ENCODE measurements around the gene C4B.
"Not testable (repeated sequence)": the region's sequence is repeated elsewhere in the genome, so short reads cannot be mapped to it uniquely, and the experiment has no call there.

C4B gene

DNA sequence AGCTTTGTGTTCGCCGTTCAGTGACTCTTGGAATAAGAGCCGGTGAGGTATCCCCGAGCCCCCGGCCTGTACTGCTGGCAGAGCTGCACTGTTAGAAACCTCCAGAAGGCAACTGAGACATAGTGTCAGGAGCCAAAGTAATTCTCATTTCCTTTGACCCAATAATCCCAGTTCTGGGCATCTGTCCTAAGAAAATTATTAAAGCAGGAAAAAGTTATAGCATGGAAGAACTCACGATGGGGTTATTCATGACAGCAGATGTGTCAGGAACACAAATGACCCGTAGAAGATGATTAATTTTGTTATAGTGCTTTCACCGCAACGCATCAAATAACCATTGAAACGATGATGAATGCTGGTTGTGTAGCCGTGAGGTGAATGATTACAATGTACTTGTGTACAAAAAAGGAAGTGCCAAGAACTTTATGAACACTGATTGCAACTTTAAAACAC, 43.9 kb downstream of the C4B start:
- DNase-seq (ENCODE audit: low read depth): no peak
- no peak overlapping the region for H3K4me3 ChIP-seq (ENCODE audit: low read depth, low read length)
- TF ChIP-seq, protein P1, sequence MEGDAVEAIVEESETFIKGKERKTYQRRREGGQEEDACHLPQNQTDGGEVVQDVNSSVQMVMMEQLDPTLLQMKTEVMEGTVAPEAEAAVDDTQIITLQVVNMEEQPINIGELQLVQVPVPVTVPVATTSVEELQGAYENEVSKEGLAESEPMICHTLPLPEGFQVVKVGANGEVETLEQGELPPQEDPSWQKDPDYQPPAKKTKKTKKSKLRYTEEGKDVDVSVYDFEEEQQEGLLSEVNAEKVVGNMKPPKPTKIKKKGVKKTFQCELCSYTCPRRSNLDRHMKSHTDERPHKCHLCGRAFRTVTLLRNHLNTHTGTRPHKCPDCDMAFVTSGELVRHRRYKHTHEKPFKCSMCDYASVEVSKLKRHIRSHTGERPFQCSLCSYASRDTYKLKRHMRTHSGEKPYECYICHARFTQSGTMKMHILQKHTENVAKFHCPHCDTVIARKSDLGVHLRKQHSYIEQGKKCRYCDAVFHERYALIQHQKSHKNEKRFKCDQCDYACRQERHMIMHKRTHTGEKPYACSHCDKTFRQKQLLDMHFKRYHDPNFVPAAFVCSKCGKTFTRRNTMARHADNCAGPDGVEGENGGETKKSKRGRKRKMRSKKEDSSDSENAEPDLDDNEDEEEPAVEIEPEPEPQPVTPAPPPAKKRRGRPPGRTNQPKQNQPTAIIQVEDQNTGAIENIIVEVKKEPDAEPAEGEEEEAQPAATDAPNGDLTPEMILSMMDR (IDR thresholded peaks at IDR 0.05; ENCODE audit: control insufficient read depth, extremely low read depth, insufficient read depth): no peak

DNA sequence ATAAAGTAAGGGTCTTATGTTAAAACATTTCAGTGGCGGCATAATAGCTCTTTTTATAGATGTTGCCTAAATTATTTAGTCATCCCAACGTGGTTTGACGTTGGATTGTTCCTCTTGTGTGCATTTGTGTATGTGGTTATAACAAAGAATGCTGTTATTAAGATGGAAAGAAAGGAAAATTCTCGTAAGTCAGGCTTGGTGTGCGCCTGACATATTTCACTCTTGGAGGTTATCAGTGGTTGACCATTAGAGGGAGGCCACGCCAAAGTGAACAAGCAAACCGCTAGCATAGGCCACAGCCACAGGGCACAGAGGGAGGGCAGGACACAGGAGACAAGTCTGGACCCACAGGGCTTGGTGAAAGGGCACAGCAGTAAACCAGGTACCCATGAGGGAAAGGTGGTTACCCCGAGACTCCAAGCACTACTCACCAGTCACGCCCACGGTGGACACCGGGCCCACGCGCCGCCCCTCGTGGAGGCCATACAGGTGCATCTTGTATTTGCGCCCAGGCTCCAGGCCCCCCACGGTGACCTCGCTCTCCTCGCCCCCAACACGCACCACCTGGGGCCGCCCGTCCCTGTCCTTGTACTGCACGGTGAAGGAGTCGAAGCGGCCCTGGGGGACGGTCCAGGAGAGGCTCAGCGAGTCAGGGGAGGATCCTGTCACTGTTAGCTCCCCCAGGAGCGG, 46.5 kb downstream of the C4B start:
- no peak for DNase-seq (ENCODE audit: low read depth)
- H3K4me3 ChIP-seq (ENCODE audit: low read depth, low read length): no peak overlapping the region
- TF ChIP-seq, protein P1 (IDR thresholded peaks at IDR 0.05; ENCODE audit: control insufficient read depth, extremely low read depth, insufficient read depth): no peak

DNA sequence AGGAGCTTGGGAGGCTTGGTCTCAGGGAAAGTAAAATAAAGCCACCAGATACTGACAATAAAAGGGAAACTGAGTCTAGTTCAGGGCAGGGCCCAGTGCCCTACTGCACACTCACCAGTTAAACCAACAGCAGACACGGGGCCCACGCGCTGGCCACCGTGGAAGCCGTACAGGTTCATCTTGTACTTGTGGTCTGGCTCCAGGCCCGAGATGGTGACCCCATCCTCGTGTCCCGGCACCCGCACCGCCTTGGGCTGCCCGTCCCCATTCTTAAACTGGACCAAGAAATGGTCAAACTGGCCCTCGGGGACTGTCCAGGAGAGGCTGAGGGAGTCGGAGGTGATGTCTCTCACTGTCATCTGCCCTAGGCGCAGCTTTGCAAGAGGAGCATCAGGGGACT, 50.1 kb downstream of the C4B start:
- H3K4me3 ChIP-seq (ENCODE audit: low read depth, low read length): no peak overlapping the region
- TF ChIP-seq, protein P1 (IDR thresholded peaks at IDR 0.05; ENCODE audit: control insufficient read depth, extremely low read depth, insufficient read depth): no peak
- no peak for DNase-seq (ENCODE audit: low read depth)

DNA sequence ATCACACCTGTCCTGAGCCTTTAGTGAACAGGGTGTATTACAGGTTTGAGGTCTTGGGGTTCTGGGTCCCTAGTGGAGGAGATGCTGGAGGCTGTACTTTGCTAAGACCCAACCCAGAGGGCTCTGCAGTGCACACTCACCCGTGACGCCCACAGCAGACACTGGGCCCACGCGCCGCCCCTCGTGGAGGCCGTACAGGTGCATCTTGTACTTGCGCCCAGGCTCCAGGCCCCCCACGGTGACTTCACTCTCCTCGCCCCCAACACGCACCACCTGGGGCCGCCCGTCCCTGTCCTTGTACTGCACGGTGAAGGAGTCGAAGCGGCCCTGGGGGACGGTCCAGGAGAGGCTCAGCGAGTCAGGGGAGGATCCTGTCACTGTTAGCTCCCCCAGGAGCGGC, 52.9 kb downstream of the C4B start:
- H3K4me3 ChIP-seq (ENCODE audit: low read depth, low read length); DNase-seq (ENCODE audit: low read depth): not testable (repeated sequence)

DNA sequence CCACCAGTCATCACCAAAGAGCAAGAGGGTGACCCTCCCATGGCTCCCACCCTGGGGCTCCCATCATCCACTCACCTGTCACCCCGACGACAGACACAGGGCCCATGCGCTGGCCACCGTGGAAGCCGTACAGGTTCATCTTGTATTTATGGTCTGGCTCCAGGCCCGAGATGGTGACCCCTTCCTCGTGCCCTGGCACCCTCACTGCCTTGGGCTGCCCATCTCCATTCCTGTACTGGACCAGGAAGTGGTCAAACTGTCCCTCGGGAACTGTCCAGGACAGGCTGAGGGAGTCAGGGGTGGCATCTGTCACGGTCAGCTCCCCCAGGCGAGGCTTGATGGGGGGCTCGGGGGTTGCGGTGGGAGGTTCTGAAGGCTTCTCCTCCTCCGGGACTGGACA, 53.7 kb downstream of the C4B start:
- DNase-seq (ENCODE audit: low read depth); H3K4me3 ChIP-seq (ENCODE audit: low read depth, low read length): not testable (repeated sequence)

DNA sequence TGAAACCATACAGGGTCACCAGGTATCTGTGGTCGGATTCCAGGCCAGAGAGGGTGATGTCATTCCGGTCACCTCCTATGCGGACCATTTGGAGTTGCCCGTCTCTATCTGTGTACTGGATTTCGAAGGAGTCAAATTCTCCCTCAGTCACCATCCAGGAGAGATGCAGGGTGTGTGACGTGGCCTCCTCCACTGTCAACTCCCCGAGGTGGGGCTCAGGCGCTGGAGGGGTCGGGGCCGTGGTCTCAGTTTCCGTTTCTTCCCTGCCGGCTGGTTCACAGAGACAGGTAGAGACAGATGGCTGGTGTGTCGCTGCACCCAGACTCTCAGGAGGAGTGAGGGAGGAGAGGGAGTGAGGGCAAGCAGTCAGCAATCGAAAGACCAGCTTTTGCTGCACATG, 54.3 kb downstream of the C4B start:
- no peak for DNase-seq (ENCODE audit: low read depth)
- TF ChIP-seq, protein P1 (IDR thresholded peaks at IDR 0.05; ENCODE audit: control insufficient read depth, extremely low read depth, insufficient read depth): no peak
- no peak overlapping the region for H3K4me3 ChIP-seq (ENCODE audit: low read depth, low read length)

DNA sequence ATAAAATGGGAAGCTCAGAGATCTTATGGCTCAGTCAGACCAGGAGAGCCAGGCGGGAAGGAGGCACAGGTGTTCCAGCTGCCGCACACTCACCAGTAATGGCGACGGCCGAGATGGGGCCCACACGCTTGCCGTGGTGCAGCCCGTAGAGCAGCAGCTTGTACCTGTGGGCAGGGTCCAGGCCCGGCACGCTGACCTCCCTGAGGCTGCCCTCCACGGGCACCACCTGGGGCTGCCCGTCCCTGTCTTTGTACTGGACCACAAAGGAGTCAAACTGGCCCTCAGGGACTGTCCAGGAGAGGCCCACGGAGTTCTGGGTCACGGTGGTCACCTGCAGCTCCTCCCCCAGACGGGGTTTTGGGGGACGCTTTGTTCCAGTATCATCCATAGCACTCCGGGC, 54.9 kb downstream of the C4B start:
- H3K4me3 ChIP-seq (ENCODE audit: low read depth, low read length): no peak overlapping the region
- DNase-seq (ENCODE audit: low read depth): no peak
- TF ChIP-seq, protein P1 (IDR thresholded peaks at IDR 0.05; ENCODE audit: control insufficient read depth, extremely low read depth, insufficient read depth): no peak

DNA sequence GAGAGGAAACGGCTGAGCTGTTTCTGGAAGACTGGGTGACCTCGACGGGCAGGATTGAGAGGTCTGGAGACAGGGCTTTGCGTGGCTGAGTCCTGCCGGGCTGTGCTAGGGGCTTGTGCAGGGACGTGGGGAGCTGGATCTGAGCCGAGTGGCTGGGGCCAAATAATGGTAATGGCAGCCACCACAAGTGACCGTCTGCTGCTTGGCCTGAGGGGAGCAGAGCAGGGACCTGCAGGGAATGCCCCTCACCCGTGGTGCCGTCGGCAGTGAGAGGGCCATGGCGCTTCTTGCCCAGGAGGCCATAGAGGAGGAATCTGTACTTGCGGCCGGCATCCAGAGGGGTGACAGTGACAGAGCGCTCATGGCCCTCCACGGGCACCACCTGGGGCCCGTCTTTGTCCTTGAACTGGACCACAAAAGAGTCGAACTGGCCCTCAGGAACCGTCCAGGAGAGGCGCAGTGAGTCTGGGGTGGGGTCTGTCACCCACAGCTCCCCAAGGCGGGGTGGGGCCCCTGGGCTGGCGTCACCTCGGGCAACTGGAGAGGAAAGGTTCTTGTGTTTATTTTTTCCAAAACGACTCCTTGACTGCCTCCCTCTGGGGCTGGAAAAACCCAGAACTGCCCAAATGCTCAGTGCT, 55.4 kb downstream of the C4B start:
- TF ChIP-seq, protein P1 (IDR thresholded peaks at IDR 0.05; ENCODE audit: control insufficient read depth, extremely low read depth, insufficient read depth): no peak
- DNase-seq (ENCODE audit: low read depth): no peak
- no peak overlapping the region for H3K4me3 ChIP-seq (ENCODE audit: low read depth, low read length)
